GM12872 (cell line): Measurements from ENCODE around the gene FER.

Experiments
- TF ChIP-seq, protein P1 (sequence below): IDR thresholded peaks from 3 replicates; pipeline ENCODE4 v1.5.1; 2011; ENCODE audit warnings: low read depth, mild to moderate bottlenecking, low read length, moderate library complexity; ENCODE audit not compliant: insufficient read depth

The FER gene

DNA sequence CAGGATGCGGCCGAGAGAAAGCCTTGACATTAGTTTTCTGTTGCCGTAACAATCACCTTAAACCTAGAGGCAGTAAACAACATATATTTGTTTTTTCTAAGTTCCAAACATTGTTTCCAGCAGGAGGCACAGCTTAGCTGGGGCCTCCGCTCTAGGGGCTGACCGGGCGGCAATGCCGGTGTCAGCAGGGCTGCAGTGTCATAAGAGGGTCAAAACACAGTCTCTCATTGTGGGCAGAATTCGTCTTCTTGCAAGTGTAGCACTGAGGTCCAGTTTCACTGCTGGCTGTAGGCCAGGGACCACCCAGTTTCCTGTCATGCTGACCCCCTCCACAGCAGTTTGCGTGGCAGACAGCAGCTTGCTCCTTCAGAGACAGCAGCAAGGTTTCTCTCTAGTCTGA is 475.8 kb downstream of the FER start:
- TF ChIP-seq, protein P1, sequence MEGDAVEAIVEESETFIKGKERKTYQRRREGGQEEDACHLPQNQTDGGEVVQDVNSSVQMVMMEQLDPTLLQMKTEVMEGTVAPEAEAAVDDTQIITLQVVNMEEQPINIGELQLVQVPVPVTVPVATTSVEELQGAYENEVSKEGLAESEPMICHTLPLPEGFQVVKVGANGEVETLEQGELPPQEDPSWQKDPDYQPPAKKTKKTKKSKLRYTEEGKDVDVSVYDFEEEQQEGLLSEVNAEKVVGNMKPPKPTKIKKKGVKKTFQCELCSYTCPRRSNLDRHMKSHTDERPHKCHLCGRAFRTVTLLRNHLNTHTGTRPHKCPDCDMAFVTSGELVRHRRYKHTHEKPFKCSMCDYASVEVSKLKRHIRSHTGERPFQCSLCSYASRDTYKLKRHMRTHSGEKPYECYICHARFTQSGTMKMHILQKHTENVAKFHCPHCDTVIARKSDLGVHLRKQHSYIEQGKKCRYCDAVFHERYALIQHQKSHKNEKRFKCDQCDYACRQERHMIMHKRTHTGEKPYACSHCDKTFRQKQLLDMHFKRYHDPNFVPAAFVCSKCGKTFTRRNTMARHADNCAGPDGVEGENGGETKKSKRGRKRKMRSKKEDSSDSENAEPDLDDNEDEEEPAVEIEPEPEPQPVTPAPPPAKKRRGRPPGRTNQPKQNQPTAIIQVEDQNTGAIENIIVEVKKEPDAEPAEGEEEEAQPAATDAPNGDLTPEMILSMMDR: no peak

- TF ChIP-seq, protein P1: no peak
These were observed 476.7 kb downstream of the FER start for GRCh38 chr5:109224276-109224882.

- TF ChIP-seq, protein P1: no peak
These were observed 478.3 kb downstream of the FER start for GRCh38 chr5:109225716-109226625.

- TF ChIP-seq, protein P1: no peak
These were observed 482.7 kb downstream of the FER start for GRCh38 chr5:109230369-109230768.

- TF ChIP-seq, protein P1: no peak
These were observed 483.6 kb downstream of the FER start for GRCh38 chr5:109231331-109231730.

GRCh38 chr5:109234381-109234780 is 486.7 kb downstream of the FER start:
- TF ChIP-seq, protein P1: no peak

DNA sequence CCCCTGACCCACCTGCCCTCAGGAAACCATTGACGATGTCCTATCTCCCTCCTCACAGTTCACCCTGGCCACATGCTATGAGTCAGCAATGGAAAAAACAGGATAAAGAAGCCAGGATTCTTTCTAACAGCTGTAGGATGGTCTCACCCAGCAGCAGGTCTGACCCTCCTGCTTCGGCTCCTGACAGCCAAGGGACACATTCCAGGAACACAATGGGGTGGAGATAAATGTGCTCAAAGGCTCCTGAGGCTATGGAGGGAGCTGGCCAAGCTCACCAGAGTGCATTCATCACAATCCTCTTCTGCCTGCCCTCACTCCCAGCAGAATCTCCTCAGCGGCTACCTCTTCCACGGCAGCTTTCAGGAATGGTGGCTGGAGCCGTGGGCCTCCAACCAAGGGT is 491.8 kb downstream of the FER start:
- TF ChIP-seq, protein P1: no peak
